ENCODE data around the gene KIF19. TPM values are rescaled to one million over a fixed set of nuclear protein-coding genes. Genes with fewer than 3 reads are reported as not detected.

Gene KIF19
- total RNA-seq, 1 donor from 2014 or later = 80.8 TPM

- peak overlapping the region; percentile 57 for H3K27ac Mint-ChIP-seq (ENCODE audit: unreplicated experiment)
- peaks cover 9% of the 10 kb centered on the region for H3K4me1 Mint-ChIP-seq (ENCODE audit: low read depth, unreplicated experiment)
- no peak overlapping the region for H3K4me3 Mint-ChIP-seq (ENCODE audit: unreplicated experiment)
- H3K36me3 Mint-ChIP-seq (ENCODE audit: unreplicated experiment) = peaks cover 13% of the 10 kb centered on the region
- DNase-seq = no peak
- H3K9me3 Mint-ChIP-seq (ENCODE audit: unreplicated experiment) = peaks cover 5% of the 10 kb centered on the region
- no peak for TF ChIP-seq CTCF (IDR thresholded peaks at IDR 0.05; ENCODE audit: partially characterized antibody, unreplicated experiment)
- peaks cover 12% of the 10 kb centered on the region for H3K27me3 Mint-ChIP-seq (ENCODE audit: unreplicated experiment)
These were observed 9.8 kb upstream of the KIF19 start for GRCh38 chr17:74316220-74316619.

GRCh38 chr17:74317071-74317470 lies 9.0 kb upstream of the KIF19 start:
- Mint-ChIP-seq H3K27ac (ENCODE audit: unreplicated experiment) (no peak overlapping the region), H3K4me1 (ENCODE audit: low read depth, unreplicated experiment) (peaks cover 9% of the 10 kb centered on the region), H3K27me3 (ENCODE audit: unreplicated experiment) (peaks cover 10% of the 10 kb centered on the region), H3K4me3 (ENCODE audit: unreplicated experiment) (no peak overlapping the region), H3K36me3 (ENCODE audit: unreplicated experiment) (peaks cover 13% of the 10 kb centered on the region), H3K9me3 (ENCODE audit: unreplicated experiment) (peaks cover 6% of the 10 kb centered on the region)
- no peak for DNase-seq
- no peak for TF ChIP-seq CTCF (IDR thresholded peaks at IDR 0.05; ENCODE audit: partially characterized antibody, unreplicated experiment)

GRCh38 chr17:74318391-74318790 lies 7.6 kb upstream of the KIF19 start:
- no peak for DNase-seq
- H3K27ac Mint-ChIP-seq (ENCODE audit: unreplicated experiment) = no peak overlapping the region
- peaks cover 4% of the 10 kb centered on the region for H3K36me3 Mint-ChIP-seq (ENCODE audit: unreplicated experiment)
- peaks cover 9% of the 10 kb centered on the region for H3K4me1 Mint-ChIP-seq (ENCODE audit: low read depth, unreplicated experiment)
- peaks cover 4% of the 10 kb centered on the region for H3K9me3 Mint-ChIP-seq (ENCODE audit: unreplicated experiment)
- no peak overlapping the region for H3K4me3 Mint-ChIP-seq (ENCODE audit: unreplicated experiment)
- peaks cover 5% of the 10 kb centered on the region for H3K27me3 Mint-ChIP-seq (ENCODE audit: unreplicated experiment)
- TF ChIP-seq CTCF (IDR thresholded peaks at IDR 0.05; ENCODE audit: partially characterized antibody, unreplicated experiment) = no peak

- no peak overlapping the region for H3K4me3 Mint-ChIP-seq (ENCODE audit: unreplicated experiment)
- peak overlapping the region; percentile 17 for H3K27ac Mint-ChIP-seq (ENCODE audit: unreplicated experiment)
- DNase-seq = no peak
- peaks cover 5% of the 10 kb centered on the region for H3K36me3 Mint-ChIP-seq (ENCODE audit: unreplicated experiment)
- H3K9me3 Mint-ChIP-seq (ENCODE audit: unreplicated experiment) = peaks cover 22% of the 10 kb centered on the region
- peaks cover 21% of the 10 kb centered on the region for H3K4me1 Mint-ChIP-seq (ENCODE audit: low read depth, unreplicated experiment)
- TF ChIP-seq CTCF (IDR thresholded peaks at IDR 0.05; ENCODE audit: partially characterized antibody, unreplicated experiment) = no peak
- H3K27me3 Mint-ChIP-seq (ENCODE audit: unreplicated experiment) = peaks cover 5% of the 10 kb centered on the region
These were observed 1.5 kb upstream of the KIF19 start for GRCh38 chr17:74324521-74324920.

GRCh38 chr17:74325376-74325742 lies 667 bp upstream of the KIF19 start:
- peak overlapping the region; percentile 62 for H3K27ac Mint-ChIP-seq (ENCODE audit: unreplicated experiment)
- peaks cover 28% of the 10 kb centered on the region for H3K4me1 Mint-ChIP-seq (ENCODE audit: low read depth, unreplicated experiment)
- peak overlapping the region; percentile 49 for H3K4me3 Mint-ChIP-seq (ENCODE audit: unreplicated experiment)
- peaks cover 5% of the 10 kb centered on the region for H3K36me3 Mint-ChIP-seq (ENCODE audit: unreplicated experiment)
- no peak for DNase-seq
- peaks cover 21% of the 10 kb centered on the region for H3K9me3 Mint-ChIP-seq (ENCODE audit: unreplicated experiment)
- no peak for TF ChIP-seq CTCF (IDR thresholded peaks at IDR 0.05; ENCODE audit: partially characterized antibody, unreplicated experiment)
- peaks cover 7% of the 10 kb centered on the region for H3K27me3 Mint-ChIP-seq (ENCODE audit: unreplicated experiment)

Measured in glutamatergic neuron (in vitro differentiated cells).